Amniotic stem cell (primary cell): ENCODE data around the gene HTRA3.

ENCODE experiments used
- DNase-seq: peaks from one replicate; lab custom pipeline; 2025; lab: John Stamatoyannopoulos, UW

Gene HTRA3

DNA sequence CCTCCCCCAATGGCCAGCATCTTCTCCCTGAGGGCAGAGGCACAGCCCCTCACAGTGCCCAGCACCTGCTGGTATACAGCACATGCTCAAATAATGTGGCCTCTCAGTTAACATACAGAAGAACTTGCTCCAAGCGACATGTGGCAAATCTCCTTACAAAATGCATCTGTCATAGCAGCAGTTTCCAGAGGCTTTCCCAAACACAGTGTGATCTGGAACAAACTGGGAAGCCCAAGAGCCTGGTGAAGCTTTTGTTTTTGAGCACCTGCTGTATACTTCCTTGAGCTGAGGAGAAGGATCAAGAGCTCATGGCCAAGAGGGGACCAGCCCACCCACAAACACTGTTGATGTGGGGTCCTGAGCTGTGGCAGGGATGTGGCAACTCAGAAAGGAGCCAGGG is 34.8 kb upstream of the HTRA3 start:
- no peak for DNase-seq

DNA sequence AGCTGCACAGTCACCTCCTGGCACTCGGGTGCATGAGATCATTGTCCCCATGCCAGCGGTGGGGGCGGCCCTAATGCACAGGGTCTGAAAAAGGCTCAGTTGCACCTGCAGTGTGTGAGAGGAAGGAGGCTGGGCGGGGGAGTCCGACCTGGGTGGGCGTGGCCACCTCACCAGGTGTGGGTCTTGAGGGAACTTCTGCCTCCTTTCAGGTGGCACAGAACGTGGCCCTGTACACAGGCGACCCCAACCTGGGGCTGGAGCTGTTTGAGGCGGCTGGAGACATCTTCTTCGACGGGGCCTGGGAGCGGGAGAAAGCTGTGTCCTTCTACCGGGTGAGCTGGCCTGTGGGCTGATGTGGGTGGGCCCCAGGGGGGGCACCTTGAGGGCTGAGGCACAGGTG is 34.3 kb upstream of the HTRA3 start:
- no peak for DNase-seq

DNA sequence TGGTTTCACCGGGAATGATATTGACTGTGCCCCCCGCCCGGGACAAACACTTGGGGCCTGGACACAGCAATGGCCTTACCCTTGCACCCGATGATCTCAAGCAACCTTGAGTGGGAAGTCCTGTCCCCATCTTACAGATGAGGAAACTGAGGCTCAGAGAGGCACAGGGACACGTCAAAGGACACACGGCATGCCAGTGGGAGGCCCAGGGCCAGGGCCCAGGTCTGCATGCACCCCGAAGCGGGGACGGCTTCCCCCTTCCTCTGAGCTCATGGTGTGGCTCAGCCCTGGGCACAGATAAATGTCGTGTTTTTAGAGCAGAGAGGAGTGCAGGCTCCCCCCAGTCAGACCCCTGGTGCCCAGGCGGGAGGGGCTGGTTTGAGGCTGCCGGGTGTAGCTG is 33.9 kb upstream of the HTRA3 start:
- DNase-seq: no peak

DNA sequence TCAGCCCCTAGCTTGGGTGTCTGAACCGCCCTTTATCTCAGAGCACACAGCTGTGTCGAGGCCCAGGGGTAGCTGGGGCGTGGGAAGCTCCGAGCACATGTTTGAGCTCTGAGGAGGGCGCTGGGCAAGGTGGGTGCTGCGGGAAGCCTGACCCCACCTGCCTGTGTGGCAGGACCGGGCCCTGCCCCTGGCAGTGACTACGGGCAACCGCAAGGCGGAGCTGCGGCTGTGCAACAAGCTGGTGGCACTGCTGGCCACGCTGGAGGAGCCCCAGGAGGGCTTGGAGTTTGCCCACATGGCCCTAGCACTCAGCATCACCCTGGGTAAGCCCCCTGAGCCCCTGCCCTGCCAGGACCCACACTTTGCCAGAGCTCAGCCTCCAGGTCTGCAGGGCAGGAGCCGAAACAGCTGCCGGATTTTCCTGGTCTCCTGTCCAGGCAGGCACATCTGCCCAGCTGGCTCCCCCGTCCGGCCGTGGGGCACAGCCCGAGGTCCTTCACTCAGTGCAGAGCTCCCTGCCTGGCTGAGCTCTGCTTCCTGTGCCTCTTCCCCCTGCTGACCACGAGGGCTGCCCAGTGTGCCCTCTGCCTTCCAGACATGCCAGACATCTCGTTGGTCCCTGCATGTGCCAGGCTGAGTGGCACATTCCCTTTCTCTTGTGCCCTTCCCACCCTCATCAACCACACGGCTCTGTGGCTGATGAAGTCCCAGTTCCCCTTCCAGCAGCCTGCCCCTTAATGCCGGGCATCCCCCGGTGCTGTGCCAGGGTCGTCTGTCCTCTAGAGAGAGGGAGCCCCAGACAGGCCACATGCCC is 33.2 kb upstream of the HTRA3 start:
- DNase-seq: no peak

DNA sequence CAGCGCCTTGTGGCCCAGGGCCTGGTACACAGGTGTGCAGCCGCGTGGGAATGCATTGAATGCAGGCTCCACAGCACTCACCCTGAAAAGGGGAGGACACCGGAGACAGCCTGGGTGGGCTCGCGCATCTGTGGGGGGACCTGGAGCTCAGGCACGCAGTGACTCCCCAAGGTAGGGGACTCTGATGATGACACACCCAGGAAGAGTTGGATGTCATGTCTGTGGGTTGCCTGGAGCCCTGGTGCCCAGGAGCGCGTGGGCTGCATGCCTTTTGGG is 32.7 kb upstream of the HTRA3 start:
- DNase-seq: no peak

DNA sequence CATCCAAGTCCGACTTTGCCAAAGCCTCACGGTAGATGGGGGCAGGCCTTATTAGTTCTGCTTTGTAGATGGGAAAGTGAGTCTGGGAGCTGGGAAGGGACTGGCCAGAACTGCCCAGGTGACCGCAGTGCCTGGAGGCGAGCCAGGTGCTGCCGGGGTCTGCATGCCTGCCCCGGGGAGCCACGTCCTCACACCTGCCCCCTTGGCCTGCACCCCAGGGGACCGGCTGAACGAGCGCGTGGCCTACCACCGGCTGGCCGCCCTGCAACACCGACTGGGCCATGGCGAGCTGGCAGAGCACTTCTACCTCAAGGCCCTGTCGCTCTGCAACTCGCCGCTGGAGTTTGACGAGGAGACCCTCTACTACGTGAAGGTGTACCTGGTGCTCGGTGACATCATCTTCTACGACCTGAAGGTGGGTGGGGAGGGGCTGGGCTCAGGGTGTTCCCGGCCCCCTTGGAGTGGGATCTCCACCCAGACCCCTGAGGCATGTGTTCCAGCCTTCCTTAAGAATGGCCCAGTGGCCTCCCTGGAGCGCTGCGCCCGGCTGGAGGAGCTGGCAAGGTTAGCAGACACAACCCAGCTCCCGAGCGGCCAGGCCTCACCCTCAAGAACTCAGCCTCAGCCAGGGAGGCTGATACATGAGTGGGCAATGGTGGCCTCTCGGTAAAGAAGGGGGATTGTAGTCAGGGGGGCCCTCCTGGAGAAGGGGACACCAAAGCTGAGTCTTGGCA is 32.1 kb upstream of the HTRA3 start:
- DNase-seq: no peak

DNA sequence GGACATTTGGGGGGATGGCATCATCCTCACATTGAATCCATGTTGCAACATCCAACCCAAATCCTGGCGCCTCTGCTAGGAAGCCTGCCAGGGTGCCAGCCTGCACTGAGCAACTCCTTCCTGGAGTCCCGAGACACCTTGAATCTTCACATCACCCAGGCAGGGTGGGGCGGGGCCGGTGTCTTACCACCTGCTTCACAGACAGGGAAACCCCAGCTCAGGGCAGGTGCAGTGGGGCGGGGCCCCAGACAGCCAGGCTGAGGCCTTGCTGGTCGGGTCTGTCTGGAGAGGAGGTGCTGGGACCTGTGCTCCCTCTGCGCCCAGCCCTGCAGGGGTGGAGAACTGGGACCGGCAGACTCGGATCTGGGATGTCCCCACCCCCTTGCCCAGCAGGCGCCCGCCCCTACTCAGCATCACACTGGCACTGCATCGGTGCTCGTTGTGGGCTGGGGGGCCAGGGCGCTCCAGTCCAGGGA is 31.5 kb upstream of the HTRA3 start:
- no peak for DNase-seq

DNA sequence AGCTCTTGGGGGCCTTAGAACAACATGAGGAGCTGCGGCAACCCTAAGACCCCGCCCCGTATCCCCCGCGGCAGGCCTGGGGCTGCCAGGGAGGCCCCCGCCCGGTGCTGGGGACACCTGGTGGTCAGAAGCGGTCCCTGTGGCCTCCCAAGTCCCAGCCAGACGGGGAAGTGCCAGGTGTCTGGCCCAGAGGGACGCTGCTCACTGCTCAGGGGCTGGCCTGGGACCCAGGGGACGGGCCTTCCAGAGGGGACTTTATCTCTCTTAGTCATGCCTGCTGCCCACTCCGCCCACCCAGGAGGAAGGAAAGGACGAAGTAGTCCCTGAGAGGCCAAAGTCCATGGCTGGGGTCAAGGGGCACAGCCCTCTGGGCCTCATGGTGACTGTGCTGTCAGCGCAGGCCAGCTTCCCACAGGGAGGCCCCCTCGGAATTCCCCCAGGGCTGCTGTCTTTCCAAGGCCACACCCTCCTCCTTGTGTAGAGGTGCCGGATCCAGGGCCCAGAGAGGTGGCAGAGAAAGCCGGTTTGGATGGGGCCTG is 31.0 kb upstream of the HTRA3 start:
- no peak for DNase-seq

DNA sequence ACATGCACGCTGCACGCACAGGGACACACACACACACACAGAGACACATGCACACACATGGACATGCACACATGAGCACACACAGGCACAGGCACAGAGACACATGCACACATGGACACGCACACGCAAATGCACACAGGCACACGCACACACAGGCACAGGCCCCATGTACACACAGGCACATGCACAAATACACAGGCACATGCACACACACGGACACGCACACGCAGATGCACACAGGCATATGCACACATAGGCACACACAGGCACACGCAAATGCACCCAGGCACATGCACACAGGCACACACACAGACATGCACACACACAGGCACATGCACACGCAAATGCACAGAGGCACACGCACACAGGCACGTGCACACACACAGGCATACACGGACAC is 30.3 kb upstream of the HTRA3 start:
- no peak for DNase-seq

DNA sequence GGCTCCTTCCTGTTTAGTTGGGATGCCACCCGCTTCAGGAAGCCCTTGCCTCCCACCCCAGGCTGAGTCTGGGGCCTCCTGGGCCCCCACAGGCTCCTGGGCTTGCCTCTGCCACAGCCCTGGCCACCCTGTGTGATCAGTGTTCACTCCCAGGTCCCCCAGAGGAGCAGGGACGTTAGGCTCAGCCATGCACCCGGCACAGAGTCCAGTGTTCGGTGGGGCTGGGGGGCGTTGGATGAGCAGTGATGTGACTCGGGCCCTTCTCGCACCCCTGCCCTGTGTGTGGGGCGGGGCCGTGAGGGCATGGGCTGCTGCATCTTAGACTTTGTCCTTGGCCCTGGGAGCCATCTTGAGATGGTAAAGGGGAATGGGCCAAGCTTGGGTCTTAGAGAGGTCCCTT is 29.9 kb upstream of the HTRA3 start:
- DNase-seq: no peak

DNA sequence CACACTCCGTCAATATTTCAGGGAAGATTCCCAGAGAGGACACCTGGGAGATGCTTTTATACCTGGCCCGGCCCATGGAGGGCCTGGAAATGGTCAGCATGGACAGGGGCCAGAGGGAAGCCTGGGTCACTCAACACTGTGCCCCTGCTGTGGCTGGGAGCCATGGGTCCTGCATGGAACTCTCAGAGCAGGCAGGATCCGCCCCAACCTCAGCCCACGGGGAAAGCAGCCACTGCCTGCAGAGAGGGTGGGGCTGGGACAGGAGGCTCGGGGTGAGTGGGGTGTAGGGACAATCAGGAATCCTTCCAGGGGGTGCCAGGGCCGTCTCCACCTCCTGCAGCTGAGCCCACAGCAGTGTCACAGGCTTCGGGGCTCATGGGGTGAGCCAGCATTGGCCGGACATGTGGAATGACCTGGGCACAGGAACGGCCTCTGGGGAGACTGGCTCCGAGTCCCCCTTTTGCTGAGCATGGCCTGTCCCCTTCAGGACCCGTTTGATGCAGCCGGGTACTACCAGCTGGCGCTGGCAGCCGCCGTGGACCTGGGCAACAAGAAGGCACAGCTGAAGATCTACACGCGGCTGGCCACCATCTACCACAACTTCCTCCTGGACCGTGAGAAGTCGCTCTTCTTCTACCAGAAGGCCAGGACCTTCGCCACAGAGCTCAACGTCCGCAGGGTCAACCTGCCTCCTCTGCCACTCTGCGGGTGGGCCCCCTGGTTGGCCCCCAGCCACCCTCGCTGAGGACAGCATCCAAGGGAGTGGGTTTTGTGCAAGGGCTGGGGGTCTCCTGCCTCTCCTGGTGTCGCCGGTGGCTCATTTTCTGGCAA is 29.1 kb upstream of the HTRA3 start:
- DNase-seq: no peak

DNA sequence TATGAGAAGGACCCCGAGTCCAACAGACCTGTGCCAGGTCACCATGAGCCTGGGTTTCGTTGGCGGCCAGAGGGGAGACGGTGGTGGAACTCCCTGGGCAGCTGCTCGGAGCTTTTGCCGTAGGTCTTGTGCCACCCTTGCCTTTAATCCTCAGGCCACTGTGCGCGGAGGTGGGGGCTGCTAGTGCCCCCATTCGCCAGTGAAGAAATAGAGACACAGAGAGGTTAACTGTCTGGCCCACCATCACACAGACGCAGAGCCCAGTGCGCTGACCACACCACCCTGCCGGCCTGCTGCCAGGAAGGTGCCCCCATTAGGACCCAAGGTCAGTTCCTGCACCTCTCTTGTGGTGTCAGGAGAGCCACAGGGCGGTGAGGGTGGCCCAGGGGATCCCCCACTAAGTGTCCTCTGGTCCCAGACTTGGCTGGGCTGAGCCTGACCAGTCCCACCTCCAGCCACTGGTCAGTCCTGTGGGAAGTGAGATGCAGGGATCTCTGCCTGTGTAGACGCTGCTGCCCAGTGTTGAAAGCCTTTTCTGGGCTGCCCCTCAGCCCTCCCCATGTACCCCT is 28.3 kb upstream of the HTRA3 start:
- DNase-seq: no peak

DNA sequence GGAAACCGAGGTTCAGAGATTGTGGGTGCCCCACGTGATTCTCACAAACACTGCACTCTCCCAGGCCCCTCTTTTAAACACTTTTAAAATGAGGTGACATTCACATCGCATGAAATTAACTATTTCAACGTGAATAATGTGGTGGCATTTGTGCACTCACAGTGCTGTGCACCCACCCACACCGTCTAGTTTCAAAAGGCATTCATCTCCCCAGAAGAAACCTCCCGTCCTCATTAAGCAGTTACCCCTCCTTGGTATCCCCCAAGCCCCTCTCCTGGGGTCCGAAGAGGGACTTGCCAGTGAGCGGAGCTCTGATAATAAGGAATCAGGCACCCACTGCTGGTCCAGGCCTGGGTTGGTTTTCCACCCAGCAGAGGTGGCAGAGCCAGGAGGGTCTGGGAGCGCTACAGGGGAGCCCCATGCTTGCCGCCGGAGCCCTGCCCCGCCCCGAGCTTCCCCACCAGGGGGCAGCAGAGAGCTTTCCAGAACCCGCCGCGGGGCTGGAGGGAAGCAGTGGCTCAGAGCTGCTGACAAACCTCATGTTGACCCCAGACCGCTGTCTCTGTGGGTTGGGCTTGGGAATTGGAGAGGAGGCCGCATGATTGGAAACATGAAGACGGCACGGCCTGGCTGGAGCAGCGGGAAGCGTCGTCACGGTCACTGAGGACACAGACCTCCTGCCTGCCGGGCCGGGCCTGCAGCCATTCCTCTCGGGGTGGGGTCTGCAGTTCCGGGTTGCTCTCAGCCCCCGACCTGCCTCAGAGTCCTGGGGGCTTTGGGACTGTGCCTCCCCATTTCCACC is 27.5 kb upstream of the HTRA3 start:
- DNase-seq: peak; percentile 87

DNA sequence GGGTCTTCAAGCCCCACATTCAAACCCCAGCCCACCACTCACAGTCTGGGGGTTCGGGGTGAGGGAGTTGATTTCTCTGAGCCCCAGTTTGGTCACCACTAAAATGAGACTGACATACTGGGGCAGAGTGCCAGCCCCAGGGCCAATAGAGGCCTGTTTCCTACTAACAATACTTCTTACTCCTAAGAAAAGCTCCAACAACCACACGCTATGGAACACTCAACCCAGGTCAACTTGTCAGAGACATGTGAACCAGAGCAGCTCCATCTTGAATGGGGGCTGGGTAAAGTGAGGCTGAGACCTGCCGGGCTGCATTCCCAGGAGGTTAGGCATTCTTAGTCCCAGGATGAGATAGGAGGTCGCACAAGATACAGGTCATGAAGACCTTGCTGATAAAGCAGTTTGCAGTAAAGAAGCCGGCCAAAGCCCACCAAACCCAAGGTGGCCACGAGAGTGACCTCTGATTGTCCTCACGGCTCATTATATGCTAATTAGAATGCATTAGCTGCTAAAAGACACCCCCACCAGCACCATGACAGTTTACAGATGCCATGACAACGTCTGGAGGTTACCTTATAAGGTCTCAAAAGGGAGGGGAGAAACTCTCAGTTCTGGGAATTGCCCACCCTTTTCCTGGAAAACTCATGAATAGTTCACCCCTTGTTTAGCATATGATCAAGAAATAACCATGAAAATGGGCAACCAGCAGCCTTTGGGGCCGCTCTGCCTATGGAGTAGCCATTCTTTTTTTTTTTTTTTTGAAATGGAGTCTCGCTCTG is 26.6 kb upstream of the HTRA3 start:
- no peak for DNase-seq

DNA sequence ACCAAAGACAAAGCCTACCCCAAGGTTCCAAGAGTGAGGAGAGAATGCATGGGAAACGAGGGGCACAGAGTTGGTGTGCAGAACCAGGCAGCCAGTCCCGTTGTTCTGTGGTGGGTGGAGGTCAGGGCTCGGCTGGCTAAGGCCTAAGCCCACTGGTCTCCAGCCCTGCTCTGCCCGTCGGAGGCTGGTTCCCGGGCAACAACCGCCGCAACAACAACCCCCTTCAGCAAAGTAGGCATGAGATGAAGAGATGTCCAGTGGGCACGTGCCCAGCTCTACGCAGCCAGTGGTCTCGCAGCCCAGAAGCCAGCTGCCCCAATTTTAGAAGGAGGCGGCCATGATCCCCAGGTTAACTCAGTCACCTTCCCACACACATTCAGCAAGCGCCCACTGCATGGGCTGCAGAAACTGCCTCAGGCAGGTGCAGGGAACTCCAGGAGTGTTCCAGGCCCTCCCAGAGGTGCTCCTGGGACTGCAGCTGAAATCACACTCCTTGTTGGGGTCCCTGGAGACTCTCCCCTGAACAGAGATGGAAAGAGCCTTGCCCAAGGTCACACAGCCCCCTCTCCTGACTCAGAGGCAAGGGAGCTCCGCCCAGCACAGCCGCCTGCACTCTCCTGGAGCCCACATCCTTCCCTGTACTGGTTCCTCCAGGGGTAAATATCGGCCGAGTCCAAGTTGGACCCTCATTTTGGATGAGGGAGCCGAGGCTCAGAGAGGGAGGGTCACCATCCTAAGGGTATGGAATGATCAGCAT is 25.4 kb upstream of the HTRA3 start:
- DNase-seq: no peak

DNA sequence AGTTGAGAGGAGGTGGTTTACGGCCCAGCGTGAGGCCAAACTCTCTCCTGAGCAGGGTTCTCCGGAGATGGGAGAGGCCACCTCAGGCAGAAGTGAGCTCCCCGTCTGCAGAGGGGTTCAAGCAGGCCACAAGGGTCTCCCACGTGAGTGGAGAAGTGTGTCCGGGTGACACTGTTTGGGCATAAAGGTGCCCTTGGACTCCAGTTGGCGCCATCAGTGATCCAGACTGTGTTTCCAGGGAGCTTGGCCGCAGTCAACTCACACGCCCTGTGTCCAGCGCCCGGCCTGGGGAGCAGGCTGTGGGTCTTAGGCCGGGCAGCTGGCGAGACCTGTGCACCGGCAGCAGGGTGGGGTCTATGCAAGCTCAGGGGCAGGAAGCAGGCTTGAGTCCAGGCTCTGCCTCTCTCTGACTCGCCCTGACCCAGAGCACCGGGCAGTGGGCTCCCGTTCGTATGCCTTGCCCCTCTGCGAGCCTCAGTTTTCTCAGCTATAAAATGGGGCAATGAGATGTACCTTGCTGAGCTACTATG is 24.6 kb upstream of the HTRA3 start:
- no peak for DNase-seq

DNA sequence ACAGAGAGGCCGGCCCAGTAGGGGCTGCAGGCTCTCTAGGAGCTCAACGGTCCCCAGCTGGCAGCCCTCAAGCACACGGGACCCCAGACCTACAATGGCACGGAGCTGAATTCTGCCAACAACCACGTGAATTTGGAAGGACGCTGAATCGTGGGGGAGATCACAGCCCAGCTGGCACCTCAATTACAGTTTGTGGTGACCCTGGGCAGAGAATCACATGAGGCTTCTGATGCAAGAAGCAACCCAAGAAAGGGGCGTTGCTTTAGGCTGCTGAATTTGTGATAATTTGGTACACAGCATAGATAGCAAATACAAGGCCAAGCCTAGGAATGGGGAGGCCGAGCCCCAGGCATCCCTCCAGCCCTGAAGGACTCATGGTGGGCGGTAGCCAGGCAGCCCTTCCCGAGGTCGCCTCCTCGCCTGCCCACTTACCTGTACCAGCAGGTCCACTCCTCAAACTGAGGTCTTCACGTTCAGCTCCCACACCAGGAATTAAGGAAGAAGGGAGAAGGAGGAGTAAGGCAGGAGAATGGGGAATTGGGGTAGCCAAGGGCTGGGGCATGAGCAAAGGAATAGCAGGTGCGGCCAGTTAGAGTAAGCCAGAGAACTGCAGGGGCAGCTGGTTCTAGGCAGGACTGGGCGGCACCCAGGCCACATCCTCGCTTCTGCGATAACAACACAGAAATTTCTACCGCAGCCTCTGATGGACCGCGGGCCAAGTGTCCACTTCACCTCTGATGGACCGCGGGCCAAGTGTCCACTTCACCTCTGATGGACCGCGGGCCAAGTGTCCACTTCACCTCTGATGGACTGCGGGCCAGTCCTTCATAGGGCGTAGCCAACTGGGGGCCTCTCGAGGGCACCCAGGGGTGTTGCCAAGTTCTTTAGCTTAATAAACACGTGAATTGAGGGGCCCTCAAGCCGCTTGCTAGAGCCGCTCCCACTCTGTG is 23.4 kb upstream of the HTRA3 start:
- DNase-seq: no peak
